Measurements from ENCODE around the gene NR3C2.

DNA sequence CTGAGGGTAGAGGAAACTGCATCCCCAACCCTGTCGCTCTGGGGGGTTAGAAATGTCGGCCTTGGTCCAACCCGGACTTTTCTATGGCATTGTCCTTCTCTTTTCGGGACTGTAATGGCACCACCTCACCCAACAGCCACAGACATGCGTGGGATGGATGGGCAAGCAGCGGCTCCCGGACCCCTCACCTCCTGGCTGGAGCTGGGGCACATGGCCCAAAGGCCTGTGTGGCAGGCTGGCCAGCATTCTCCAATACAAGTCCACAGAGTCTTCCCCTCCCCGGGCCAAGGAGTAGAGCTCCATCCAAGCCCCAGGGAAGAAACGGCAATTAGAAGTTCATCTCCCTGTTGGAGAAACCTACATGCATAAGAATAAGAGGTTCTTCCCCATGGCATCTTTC is 142.9 kb downstream of the NR3C2 start:
- TF ChIP-seq, protein P1, sequence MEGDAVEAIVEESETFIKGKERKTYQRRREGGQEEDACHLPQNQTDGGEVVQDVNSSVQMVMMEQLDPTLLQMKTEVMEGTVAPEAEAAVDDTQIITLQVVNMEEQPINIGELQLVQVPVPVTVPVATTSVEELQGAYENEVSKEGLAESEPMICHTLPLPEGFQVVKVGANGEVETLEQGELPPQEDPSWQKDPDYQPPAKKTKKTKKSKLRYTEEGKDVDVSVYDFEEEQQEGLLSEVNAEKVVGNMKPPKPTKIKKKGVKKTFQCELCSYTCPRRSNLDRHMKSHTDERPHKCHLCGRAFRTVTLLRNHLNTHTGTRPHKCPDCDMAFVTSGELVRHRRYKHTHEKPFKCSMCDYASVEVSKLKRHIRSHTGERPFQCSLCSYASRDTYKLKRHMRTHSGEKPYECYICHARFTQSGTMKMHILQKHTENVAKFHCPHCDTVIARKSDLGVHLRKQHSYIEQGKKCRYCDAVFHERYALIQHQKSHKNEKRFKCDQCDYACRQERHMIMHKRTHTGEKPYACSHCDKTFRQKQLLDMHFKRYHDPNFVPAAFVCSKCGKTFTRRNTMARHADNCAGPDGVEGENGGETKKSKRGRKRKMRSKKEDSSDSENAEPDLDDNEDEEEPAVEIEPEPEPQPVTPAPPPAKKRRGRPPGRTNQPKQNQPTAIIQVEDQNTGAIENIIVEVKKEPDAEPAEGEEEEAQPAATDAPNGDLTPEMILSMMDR (IDR thresholded peaks at IDR 0.05) = no peak
- TF ChIP-seq POLR2A (IDR thresholded peaks at IDR 0.05) = no peak
